Trophoblast cell (in vitro differentiated cells and primary cell): Measurements from ENCODE around the gene CYSTM1.

Experiments used
- DNase-seq, 2 donors: peaks; one replicate each; pipeline ENCODE4 v3.0.0-alpha.2; 2016
- H2AFZ ChIP-seq: 2 replicates; pipeline ENCODE4 v1.6.1; 2013; ENCODE audit warnings: low read length, moderate library complexity, mild to moderate bottlenecking; ENCODE audit not compliant: insufficient read depth, poor library complexity
- H2AK5ac ChIP-seq: 2 replicates; pipeline ENCODE4 v1.6.1; 2013; ENCODE audit warnings: mild to moderate bottlenecking, low read length
- H2BK120ac ChIP-seq: 2 replicates; pipeline ENCODE4 v1.6.1; 2013; ENCODE audit warnings: low read length, mild to moderate bottlenecking, moderate library complexity; ENCODE audit not compliant: insufficient read depth, poor library complexity
- H2BK12ac ChIP-seq: 2 replicates; pipeline ENCODE4 v1.6.1; 2013; ENCODE audit warnings: mild to moderate bottlenecking, low read length, moderate library complexity
- H2BK5ac ChIP-seq: 2 replicates; pipeline ENCODE4 v1.6.1; 2013; ENCODE audit warnings: low read length, low read depth, moderate library complexity, mild to moderate bottlenecking; ENCODE audit not compliant: poor library complexity
- H3K14ac ChIP-seq: 2 replicates; pipeline ENCODE4 v1.6.1; 2013; ENCODE audit warnings: mild to moderate bottlenecking, low read length
- H3K18ac ChIP-seq: 2 replicates; pipeline ENCODE4 v1.6.1; 2013; ENCODE audit warnings: mild to moderate bottlenecking, low read length
- H3K23ac ChIP-seq: 2 replicates; pipeline ENCODE4 v1.6.1; 2013; ENCODE audit warnings: low read length
- H3K27ac ChIP-seq: 2 replicates; pipeline ENCODE4 v1.5.1; 2013; ENCODE audit warnings: low read depth, mild to moderate bottlenecking, inconsistent platforms, low read length, moderate library complexity
- H3K27me3 ChIP-seq: 2 replicates; pipeline ENCODE4 v1.6.1; 2013; ENCODE audit warnings: inconsistent platforms, mild to moderate bottlenecking, low read length, moderate library complexity; ENCODE audit not compliant: insufficient read depth
- H3K36me3 ChIP-seq, 2 experiments: 1 replicate in 1 of 2; 2 replicates in 1 of 2; pipeline ENCODE4 v1.6.1; 2013; ENCODE audit warnings: low read length in 2 of 2, mild to moderate bottlenecking in 2 of 2, moderate library complexity in 1 of 2; ENCODE audit not compliant: insufficient read depth in 2 of 2, control insufficient read depth in 1 of 2
- H3K4ac ChIP-seq: 2 replicates; pipeline ENCODE4 v1.6.1; 2013; ENCODE audit warnings: low read depth, mild to moderate bottlenecking, low read length, moderate library complexity
- H3K4me1 ChIP-seq, 2 experiments: 1 replicate in 1 of 2; 2 replicates in 1 of 2; pipeline ENCODE4 v1.6.1; 2013; ENCODE audit warnings: low read length in 2 of 2, mild to moderate bottlenecking in 2 of 2, moderate library complexity in 1 of 2; ENCODE audit not compliant: insufficient read depth in 2 of 2, control insufficient read depth in 1 of 2
- H3K4me2 ChIP-seq: 2 replicates; pipeline ENCODE4 v1.6.1; 2013; ENCODE audit warnings: inconsistent platforms, mild to moderate bottlenecking, low read length, moderate library complexity
- H3K4me3 ChIP-seq: 2 replicates; pipeline ENCODE4 v1.5.1; 2013; ENCODE audit warnings: mild to moderate bottlenecking, low read depth, low read length, inconsistent platforms
- H3K79me1 ChIP-seq: one replicate; pipeline ENCODE4 v1.6.1; 2013; ENCODE audit warnings: low read length
- H3K79me2 ChIP-seq: 2 replicates; pipeline ENCODE4 v1.6.1; 2013; ENCODE audit warnings: low read length, mild to moderate bottlenecking; ENCODE audit not compliant: control insufficient read depth, insufficient read depth, poor library complexity
- H3K9ac ChIP-seq: 2 replicates; pipeline ENCODE4 v1.6.1; 2013; ENCODE audit warnings: mild to moderate bottlenecking, low read length
- H3K9me3 ChIP-seq: 2 replicates; pipeline ENCODE4 v1.6.1; 2013; ENCODE audit warnings: low read depth, mild to moderate bottlenecking, control low read depth, inconsistent platforms, low read length; ENCODE audit not compliant: insufficient read depth
- H4K12ac ChIP-seq: 2 replicates; pipeline ENCODE4 v1.6.1; 2013; ENCODE audit warnings: low read depth, mild to moderate bottlenecking, low read length, moderate library complexity
- H4K8ac ChIP-seq: 2 replicates; pipeline ENCODE4 v1.6.1; 2013; ENCODE audit warnings: low read depth, mild to moderate bottlenecking, low read length, moderate library complexity
- H4K91ac ChIP-seq: one replicate; pipeline ENCODE4 v1.6.1; 2013; ENCODE audit warnings: low read depth, mild to moderate bottlenecking, low read length, moderate library complexity
- WGBS: extraction: QIAGEN DNeasy Blood & Tissue Kit; methylation state at CpG from one replicate; pipeline ENCODE4 v1.1.7; 2013; ENCODE audit warnings: missing lambda C conversion rate; ENCODE audit not compliant: insufficient read length, insufficient coverage; ENCODE audit errors: extremely low coverage; 5-methylcytosine and 5-hydroxymethylcytosine counted together

The CYSTM1 gene

DNA sequence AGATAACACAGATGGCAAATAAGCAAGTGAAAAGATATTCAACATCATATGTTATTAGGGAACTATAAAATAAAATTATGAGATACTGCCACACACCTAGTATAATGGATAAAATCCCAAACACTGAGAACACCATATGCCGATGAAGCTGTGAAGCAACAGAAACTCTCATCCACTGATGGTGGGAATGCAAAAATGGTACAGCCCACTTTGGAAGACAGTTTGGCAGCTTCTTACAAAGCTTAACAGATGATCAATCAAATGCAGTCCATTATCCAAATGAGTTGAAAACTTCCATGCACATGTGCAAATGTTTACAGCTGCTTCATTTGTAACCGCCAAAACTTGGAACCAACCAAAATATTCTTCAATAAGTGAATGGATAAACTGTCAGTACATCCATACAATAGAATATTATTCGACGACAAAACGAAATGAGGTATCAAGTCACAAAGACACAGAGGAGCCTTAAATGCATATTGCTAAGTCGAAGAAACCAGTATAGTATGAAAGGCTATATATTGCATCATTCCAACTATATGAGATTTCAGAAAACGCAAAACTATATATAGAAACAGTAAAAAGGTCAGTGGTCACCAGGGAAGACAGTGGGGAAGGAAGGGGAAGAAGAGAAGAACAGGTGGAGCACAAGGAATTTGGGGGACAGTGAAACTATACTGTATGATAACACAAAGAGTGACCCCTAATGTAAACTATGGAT is 113.0 kb downstream of the CYSTM1 start:
- no peak overlapping the region for H3K14ac ChIP-seq

DNA sequence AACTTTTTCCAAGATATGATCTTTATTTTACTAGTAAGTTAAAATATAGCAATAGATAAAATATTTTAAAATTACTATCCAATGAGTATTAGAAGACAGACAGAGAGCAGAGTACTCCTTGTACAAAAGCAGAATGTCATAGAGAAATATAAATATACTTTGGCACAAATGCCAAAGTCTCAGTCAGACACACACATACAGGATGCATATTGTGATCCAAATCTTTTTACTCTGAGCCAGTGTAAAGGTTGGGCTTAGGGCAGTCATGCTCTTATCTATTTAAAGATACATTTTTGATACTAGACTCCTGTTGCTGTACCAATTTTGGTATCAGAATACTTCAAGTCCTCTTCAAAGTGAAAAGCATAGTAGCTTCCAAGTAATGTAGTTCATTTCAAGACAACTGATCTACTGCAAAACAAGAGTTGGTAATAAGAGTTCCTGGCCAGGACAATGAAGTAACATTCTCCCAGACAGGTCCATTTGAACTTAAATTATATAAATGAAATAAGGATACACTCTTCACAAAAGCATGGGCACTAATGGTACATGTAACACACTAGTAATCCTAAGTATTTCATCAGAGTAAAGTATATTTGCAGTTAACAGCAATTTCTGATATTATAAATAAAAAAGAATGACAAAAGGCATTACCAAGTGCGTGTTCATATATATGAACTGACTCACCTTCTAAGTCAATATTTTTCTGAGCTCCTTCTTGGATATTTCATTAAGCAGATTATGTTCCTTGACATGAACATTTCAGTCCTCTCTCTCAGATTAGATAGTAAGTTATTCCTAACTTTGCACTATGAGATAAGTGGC is 117.4 kb downstream of the CYSTM1 start:
- no CpG with 5 or more reads among the region's 1 CpG for WGBS

More for the DNA sequence above, 113.0 kb downstream of the CYSTM1 start:
- H3K18ac ChIP-seq: no peak overlapping the region
- H3K9ac ChIP-seq: no peak overlapping the region
- no peak overlapping the region for H3K4ac ChIP-seq
- no peak overlapping the region for H2BK12ac ChIP-seq
- H3K36me3 ChIP-seq: no peaks in the 10 kb centered on the region
- H2BK120ac ChIP-seq: no peak overlapping the region
- no peak overlapping the region for H3K23ac ChIP-seq
- no peak overlapping the region for H4K12ac ChIP-seq
- no peaks in the 10 kb centered on the region for H3K27me3 ChIP-seq
- no peak overlapping the region for H3K4me3 ChIP-seq
- no peak overlapping the region for H3K27ac ChIP-seq
- no peaks in the 10 kb centered on the region for H3K4me1 ChIP-seq
- DNase-seq: no peak
- no peak overlapping the region for H3K4me2 ChIP-seq
- H4K8ac ChIP-seq: no peak overlapping the region
- no peak overlapping the region for H2BK5ac ChIP-seq
- WGBS: no CpG with 5 or more reads among the region's 7 CpGs
- no peak overlapping the region for H2AK5ac ChIP-seq
- no peak overlapping the region for H2AFZ ChIP-seq
- H3K9me3 ChIP-seq: no peaks in the 10 kb centered on the region
- H3K79me2 ChIP-seq: no peaks in the 10 kb centered on the region
- H4K91ac ChIP-seq: no peak overlapping the region
- H3K79me1 ChIP-seq: no peaks in the 10 kb centered on the region

More for the DNA sequence above, 117.4 kb downstream of the CYSTM1 start:
- H4K8ac ChIP-seq: no peak overlapping the region
- no peak overlapping the region for H4K91ac ChIP-seq
- no peaks in the 10 kb centered on the region for H3K36me3 ChIP-seq
- no peaks in the 10 kb centered on the region for H3K9me3 ChIP-seq
- no peak for DNase-seq
- H3K23ac ChIP-seq: no peak overlapping the region
- no peak overlapping the region for H3K4ac ChIP-seq
- H2AFZ ChIP-seq: no peak overlapping the region
- no peak overlapping the region for H3K27ac ChIP-seq
- H3K4me3 ChIP-seq: no peak overlapping the region
- no peak overlapping the region for H3K14ac ChIP-seq
- H3K18ac ChIP-seq: no peak overlapping the region
- peaks cover 0 to 2% of the 10 kb centered on the region in 2 experiments for H3K4me1 ChIP-seq
- H4K12ac ChIP-seq: no peak overlapping the region
- no peaks in the 10 kb centered on the region for H3K27me3 ChIP-seq
- H2BK120ac ChIP-seq: no peak overlapping the region
- H3K9ac ChIP-seq: no peak overlapping the region
- H2AK5ac ChIP-seq: no peak overlapping the region
- no peak overlapping the region for H2BK5ac ChIP-seq
- no peak overlapping the region for H3K4me2 ChIP-seq
- no peak overlapping the region for H2BK12ac ChIP-seq
- no peaks in the 10 kb centered on the region for H3K79me2 ChIP-seq
- peaks cover 3% of the 10 kb centered on the region for H3K79me1 ChIP-seq
